Fibroblast of the aortic adventitia (primary cell): ENCODE measurements around the gene MFNG. TPM values are rescaled to one million over a fixed set of nuclear protein-coding genes. Genes with fewer than 3 reads are reported as not detected.

Source experiments
- DNase-seq: peaks from one replicate; pipeline ENCODE4 v3.0.0-alpha.2; 2010; ENCODE audit warnings: low read depth
- H3K4me3 ChIP-seq: 2 replicates; pipeline ENCODE4 v1.5.1; 2011; ENCODE audit warnings: low read depth, mild to moderate bottlenecking, control low read depth, low read length, moderate library complexity
- CTCF ChIP-seq: IDR thresholded peaks from 2 replicates; pipeline ENCODE4 v1.5.1; 2011; ENCODE audit warnings: mild to moderate bottlenecking, low read length, control low read depth, inconsistent platforms; ENCODE audit not compliant: insufficient read depth
- total RNA-seq: library from RNA; depleted of rRNA; stranded (reverse); fragments of >200 nt; gene quantifications from 2 replicates; pipeline ENCODE4 v1.2.3, GENCODE V29; 2012; ENCODE audit warnings: low replicate concordance

The MFNG gene
- total RNA-seq, 1 donor = 0.36 TPM

DNA sequence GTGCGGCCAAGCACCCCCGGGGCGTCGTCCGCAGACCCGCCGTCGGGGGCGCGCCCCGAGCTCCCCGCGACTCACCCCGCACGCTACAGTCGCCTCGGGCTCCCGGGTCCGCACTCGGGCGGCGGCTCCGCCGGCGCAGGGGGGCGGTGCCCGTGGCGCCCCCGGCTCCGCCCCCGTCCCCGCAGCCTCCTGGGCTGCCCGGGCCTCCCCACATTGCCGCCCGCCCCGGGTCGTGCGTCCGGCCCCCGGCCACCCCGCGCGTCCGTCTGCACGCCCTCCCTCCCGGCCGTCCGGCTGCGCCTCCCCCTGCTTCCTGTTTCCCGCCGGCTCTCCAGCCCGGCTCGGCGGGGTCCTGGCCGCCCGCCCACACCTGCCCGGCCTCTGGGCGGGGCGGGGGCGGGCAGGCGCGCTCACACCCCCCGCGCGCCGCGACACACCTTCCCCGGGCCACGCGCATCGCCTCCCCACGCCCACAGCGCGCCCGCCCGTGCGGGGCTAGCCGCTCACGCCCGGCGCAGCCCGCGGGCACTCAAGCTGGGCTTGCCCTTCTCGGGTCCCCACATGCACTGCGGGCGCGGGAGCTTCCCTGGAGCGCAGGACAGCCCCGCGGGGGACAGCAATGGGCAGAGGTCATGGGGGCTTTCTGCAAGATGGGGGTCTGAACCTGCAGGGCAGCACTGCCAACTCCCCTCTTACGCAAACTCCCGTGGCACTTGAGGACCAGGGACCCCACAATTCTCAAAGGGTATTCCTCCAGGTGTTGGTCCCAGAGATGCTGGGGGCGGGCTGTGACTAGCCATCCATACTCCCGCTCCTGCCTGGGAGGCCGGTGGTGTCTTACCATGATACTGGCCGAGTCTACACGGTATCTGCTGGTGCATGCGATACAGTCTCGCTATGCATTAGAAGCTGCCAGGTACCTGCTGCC, 33.3 kb upstream of the MFNG start, which contains the start of gene CARD10:
TSS of gene CARD10 (minus strand) at position 148 of the 928 bp plus-strand sequence. CDS start 215 bp downstream, outside the sequence.
- peak within 1 kb of the TSS; percentile 71 for H3K4me3 ChIP-seq
- DNase-seq = no peak
- TF ChIP-seq CTCF = no peak

DNA sequence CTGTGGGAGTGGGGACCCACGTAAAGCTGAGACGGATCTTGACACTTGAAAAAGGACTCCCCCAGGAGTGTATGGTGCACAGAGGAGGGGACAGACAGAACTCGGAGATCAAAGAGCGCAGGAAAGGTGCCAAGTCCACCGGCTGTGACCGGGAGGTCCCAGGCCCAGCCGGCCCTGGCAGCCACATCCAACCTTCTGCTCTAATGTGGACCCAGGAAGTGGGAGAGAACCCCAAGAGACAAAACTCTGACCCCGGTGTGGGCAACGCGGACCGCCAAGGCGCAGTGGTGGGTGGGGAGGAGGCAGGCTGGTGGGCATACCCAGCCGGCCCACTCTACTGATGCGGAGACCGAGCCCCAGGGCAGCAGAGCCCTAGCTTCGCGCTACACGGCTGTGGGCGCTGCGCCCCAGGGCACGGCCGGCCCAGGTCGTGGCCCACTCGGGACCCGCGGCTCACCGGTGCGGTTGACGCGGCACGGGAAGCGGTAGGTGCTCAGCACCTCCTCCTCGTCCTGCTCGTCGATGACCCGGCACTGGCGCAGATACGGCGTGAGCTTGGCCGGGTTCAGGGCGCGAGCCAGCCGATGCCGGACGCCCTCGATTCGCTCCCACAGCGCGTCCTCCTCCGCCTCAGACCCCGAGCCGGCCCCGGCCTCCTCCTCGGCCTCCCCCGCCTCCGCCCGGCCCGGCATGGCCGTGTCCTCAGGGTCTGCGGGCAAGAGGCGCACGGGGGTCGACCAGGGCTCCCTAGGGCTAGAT, 32.5 kb upstream of the MFNG start:
- no peak for TF ChIP-seq CTCF
- no peak for DNase-seq
- peak overlapping the region; percentile 71 for H3K4me3 ChIP-seq

GRCh38 chr22:37517826-37518450, 31.8 kb upstream of the MFNG start:
- no peak for DNase-seq
- no peak for TF ChIP-seq CTCF
- peak overlapping the region; percentile 71 for H3K4me3 ChIP-seq

GRCh38 chr22:37516456-37516855, 30.3 kb upstream of the MFNG start:
- H3K4me3 ChIP-seq = no peak overlapping the region
- TF ChIP-seq CTCF = no peak
- DNase-seq = no peak

- no peak overlapping the region for H3K4me3 ChIP-seq
- no peak for TF ChIP-seq CTCF
- DNase-seq = no peak
Measured at GRCh38 chr22:37515901-37516300, 29.7 kb upstream of the MFNG start.

DNA sequence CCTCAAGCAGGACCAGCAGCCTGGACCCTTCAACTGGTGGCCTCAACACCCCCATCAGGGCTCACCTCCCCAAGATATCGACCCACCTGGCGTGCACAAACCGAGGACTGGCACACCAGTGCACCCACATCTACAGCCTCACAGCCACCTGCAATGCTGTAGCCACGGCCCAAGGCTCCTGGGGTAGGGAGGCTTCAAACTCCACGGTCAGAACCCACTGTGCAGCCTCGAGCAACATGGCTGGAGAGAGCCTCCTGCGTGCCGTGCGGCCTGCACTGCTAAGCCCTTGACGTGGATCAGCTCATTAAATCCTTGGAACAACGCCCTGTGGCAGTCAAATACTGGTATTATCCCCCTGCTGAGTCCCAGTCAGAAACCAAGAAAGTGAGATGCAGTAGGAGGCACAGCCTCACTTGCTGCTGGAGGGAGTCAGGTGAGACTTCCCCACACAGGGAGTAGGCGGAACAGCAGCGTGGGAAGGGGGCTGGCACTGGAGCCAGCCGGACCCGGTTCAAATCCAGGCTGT, 28.4 kb upstream of the MFNG start:
- no peak for TF ChIP-seq CTCF
- no peak for DNase-seq
- no peak overlapping the region for H3K4me3 ChIP-seq
